ENCODE data around the gene TULP4.
A peak's percentile ranks its signal among the peaks of the same experiment; 100 is the strongest.
"Not testable (repeated sequence)": the region's sequence is repeated elsewhere in the genome, so short reads cannot be mapped to it uniquely, and the experiment has no call there.

TULP4 gene

DNA sequence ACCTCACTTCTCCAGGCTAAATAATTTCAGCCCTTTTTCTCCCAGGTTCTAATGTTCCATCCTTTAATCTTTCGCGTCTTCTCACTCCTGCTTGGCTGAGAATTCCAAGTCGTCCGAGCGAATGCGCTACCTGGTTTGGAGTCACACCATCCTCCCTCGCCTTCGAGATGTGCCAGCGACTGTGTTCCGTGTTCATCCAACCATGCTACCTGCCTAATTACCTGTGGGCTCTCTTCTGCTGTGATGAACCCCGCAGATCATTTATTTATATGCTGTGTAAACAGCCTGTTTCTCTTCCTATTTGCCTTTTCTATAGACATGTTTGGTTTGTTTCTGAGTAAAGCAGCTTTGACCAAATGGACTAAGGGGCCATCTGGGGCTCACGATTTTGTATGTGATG is 164.1 kb downstream of the TULP4 start:
- Histone ChIP-seq H3K4me3 (no peak overlapping the region), H3K27ac (no peak overlapping the region)
- TF ChIP-seq, protein P1, sequence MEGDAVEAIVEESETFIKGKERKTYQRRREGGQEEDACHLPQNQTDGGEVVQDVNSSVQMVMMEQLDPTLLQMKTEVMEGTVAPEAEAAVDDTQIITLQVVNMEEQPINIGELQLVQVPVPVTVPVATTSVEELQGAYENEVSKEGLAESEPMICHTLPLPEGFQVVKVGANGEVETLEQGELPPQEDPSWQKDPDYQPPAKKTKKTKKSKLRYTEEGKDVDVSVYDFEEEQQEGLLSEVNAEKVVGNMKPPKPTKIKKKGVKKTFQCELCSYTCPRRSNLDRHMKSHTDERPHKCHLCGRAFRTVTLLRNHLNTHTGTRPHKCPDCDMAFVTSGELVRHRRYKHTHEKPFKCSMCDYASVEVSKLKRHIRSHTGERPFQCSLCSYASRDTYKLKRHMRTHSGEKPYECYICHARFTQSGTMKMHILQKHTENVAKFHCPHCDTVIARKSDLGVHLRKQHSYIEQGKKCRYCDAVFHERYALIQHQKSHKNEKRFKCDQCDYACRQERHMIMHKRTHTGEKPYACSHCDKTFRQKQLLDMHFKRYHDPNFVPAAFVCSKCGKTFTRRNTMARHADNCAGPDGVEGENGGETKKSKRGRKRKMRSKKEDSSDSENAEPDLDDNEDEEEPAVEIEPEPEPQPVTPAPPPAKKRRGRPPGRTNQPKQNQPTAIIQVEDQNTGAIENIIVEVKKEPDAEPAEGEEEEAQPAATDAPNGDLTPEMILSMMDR (IDR thresholded peaks at IDR 0.05) = no peak
- no peak for DNase-seq (ENCODE audit: low spot score)

DNA sequence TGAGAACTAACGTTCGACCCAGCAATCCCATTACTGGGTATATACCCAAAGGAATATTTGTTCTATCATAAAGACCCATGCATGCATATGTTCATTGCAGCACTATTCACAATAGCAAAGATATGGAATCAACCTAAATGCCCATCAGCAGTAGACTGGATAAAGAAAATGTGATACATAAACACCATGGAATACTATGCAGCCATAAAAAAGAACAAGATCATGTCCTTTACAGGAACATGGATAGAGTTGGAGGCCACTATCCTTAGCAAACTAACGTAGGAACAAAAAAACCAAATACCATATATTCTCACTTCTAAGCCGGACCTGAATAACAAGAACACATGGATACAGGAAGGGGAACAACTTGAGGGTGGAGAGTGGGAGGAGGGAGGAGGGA is 165.5 kb downstream of the TULP4 start:
- not testable (repeated sequence) for H3K27ac ChIP-seq; DNase-seq (ENCODE audit: low spot score); H3K4me3 ChIP-seq

DNA sequence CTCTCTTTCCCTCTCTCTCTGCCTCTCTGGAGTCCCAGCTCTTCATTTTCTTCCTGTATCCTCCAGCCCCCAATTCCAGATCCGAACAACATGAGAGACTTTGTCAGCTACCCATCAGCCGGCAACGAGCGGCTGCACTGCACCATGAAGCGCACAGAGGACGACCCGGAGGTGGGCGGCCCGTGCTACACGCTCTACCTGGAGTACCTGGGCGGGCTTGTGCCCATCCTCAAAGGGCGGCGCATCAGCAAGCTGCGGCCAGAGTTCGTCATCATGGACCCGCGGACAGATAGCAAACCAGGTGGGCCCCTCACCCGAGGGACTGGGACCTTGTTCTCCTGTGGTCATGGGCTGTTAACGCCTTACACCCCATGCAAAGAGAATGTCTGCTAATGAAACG is 168.7 kb downstream of the TULP4 start:
- H3K4me3 ChIP-seq = no peak overlapping the region
- TF ChIP-seq, protein P1 (IDR thresholded peaks at IDR 0.05) = no peak
- DNase-seq (ENCODE audit: low spot score) = no peak
- H3K27ac ChIP-seq = no peak overlapping the region

DNA sequence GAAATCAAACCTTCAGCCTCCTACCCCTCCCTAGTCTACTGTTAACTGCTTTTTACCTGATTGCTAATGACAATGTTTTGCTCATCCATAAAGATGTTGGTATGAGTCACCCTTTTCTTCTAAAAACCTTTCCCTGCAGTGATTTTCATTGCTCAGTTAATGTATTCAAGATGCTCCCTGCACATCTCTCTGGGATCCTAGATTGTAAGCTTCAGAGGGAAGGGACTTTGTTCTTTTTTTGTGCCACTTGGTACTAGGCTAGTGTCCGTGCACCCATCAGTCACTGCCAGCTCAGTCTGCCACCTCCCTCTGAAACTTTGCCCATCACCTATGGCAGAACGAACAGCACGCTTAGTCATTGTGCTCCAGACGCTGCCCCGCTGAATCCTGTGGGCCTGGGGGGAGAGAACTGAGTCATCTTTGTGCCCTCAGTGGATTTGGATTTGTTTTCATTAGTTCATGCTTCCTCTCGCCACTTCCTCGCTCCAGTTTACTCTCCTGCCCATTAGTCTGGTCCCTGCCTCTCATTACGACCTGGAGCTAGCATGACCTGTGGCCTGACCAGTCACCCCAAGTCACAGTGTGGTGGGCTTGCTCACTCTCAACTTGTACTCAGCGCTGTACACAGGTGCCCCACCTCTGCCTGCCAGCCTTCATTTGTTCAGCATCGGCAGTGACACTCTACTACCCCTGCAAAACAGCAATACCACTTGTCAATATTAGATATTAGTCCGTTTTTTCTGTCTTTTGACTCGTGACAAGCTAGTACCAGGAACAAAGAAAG is 169.6 kb downstream of the TULP4 start:
- no peak overlapping the region for H3K27ac ChIP-seq

DNA sequence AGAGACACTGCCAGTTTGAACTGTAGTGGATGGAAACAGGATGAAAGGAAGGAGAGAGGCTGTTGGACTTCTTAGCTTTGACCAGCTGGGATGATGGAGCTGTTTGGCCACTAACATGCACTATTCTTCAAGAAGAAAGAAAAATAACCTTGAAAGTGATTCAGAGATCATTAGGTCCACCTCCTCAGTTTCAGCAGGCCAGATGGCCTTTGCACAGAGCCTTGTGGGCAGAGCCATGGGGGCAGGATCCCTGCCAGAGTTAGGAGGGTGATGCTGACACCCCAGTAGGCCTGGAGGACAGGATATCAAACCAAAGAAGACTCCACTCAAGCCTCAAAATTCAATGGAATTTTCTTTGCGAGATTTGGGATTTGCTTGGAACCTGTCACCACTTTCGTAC is 173.2 kb downstream of the TULP4 start:
- H3K27ac ChIP-seq = no peak overlapping the region
- no peak for DNase-seq (ENCODE audit: low spot score)

More for the DNA sequence above, 169.6 kb downstream of the TULP4 start:
- no peak for DNase-seq (ENCODE audit: low spot score)
- TF ChIP-seq, protein P1 (IDR thresholded peaks at IDR 0.05) = no peak
- H3K4me3 ChIP-seq = no peak overlapping the region

DNA sequence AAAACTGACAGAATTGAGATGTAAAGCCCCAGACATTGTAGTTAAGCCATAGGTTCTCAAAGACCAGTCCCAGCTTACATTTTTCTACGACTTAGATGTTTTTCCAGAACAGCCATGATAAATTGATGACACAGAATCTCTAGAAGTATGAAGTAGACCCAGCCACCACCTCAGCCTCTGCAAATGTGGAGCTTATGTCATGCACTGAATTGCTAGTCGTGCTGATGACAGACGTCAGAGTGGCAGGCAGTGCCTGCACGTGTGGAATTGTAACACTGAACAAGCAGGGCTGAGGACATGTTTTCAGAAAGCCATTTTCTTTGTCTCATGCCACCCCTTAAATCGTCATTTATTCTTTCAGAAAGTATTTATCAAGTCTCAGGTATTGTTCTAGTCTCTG is 175.2 kb downstream of the TULP4 start:
- DNase-seq (ENCODE audit: low spot score) = peak; percentile 8
- Histone ChIP-seq H3K4me3 (no peak overlapping the region), H3K27ac (no peak overlapping the region)
- TF ChIP-seq, protein P1 (IDR thresholded peaks at IDR 0.05) = no peak

More for the DNA sequence above, 173.2 kb downstream of the TULP4 start:
- TF ChIP-seq, protein P1 (IDR thresholded peaks at IDR 0.05) = no peak
- H3K4me3 ChIP-seq = no peak overlapping the region

DNA sequence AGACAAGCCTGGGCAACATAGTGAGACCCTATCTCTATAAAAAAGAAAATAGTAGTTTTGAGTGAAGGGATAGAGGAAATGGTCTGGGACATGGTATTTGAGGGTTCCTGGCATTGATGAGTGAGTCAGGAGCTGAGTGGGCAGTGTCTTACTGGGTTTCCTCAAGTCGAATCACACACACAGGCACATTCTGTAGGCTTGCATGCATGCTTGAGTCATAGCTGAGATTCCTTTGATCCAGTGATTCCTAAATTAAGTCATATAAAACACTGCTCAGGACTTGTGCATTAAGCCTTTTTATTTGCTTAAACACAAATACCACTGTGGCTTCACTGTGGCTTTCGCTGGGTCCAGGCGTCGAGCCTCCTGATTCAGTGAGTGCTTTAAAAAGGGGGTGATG is 175.8 kb downstream of the TULP4 start:
- Histone ChIP-seq H3K4me3 (no peak overlapping the region), H3K27ac (no peak overlapping the region)
- TF ChIP-seq, protein P1 (IDR thresholded peaks at IDR 0.05) = no peak
- DNase-seq (ENCODE audit: low spot score) = peak; percentile 17

Measured in coronary artery (tissue), 2 donors.